Large intestine (tissue), 3 donors: ENCODE measurements around the gene ABCA1. TPM values are rescaled to one million over a fixed set of nuclear protein-coding genes. Genes with fewer than 3 reads are reported as not detected.

ENCODE experiments used
- DNase-seq, 2 donors: peaks; one replicate each; pipeline versions ENCODE4 v3.0.0 to v3.0.0-alpha.2; 2013
- H3K27ac ChIP-seq: one replicate; pipeline ENCODE4 v1.5.1; 2013; ENCODE audit warnings: low read length
- H3K27me3 ChIP-seq: 2 replicates; pipeline ENCODE4 v1.6.1; 2013; ENCODE audit warnings: low read length; ENCODE audit not compliant: control insufficient read depth, insufficient read depth
- H3K36me3 ChIP-seq: 2 replicates; pipeline ENCODE4 v1.6.1; 2013; ENCODE audit warnings: low read length; ENCODE audit not compliant: control insufficient read depth, insufficient read depth
- H3K4me1 ChIP-seq: one replicate; pipeline ENCODE4 v1.6.1; 2013; ENCODE audit warnings: low read length; ENCODE audit not compliant: control insufficient read depth, insufficient read depth
- H3K4me3 ChIP-seq: one replicate; pipeline ENCODE4 v1.5.1; 2013; ENCODE audit warnings: low read length
- H3K9me3 ChIP-seq: one replicate; pipeline ENCODE4 v1.6.1; 2013; ENCODE audit warnings: mild to moderate bottlenecking, low read depth, low read length, moderate library complexity; ENCODE audit not compliant: control insufficient read depth
- WGBS: methylation state at CpG from one replicate; pipeline ENCODE4 v1.1.5; 2013; ENCODE audit warnings: low lambda C conversion rate; ENCODE audit not compliant: insufficient coverage; 5-methylcytosine and 5-hydroxymethylcytosine counted together
- polyA plus RNA-seq: library from polyadenylated mRNA; unstranded; fragments of 120-200 nt; gene quantifications from one replicate; pipeline ENCODE4 v1.2.1, GENCODE V29; 2013

ABCA1 gene
- polyA plus RNA-seq, 1 donor = 8.6 TPM

- Histone ChIP-seq H3K36me3 (peaks cover 32% of the 10 kb centered on the region), H3K4me1 (peaks cover 26% of the 10 kb centered on the region), H3K9me3 (no peaks in the 10 kb centered on the region), H3K4me3 (no peak overlapping the region), H3K27ac (no peak overlapping the region), H3K27me3 (no peaks in the 10 kb centered on the region)
- WGBS = no CpG with 5 or more reads among the region's 3 CpGs
- no peak for DNase-seq
These were observed 41.9 kb downstream of the ABCA1 start for GRCh38 chr9:104885818-104886709.

GRCh38 chr9:104883169-104883568, 44.8 kb downstream of the ABCA1 start:
- WGBS = no CpG with 5 or more reads among the region's 2 CpGs
- Histone ChIP-seq H3K4me1 (peaks cover 13% of the 10 kb centered on the region), H3K27ac (no peak overlapping the region), H3K9me3 (no peaks in the 10 kb centered on the region), H3K36me3 (peaks cover 41% of the 10 kb centered on the region), H3K4me3 (no peak overlapping the region), H3K27me3 (no peaks in the 10 kb centered on the region)
- DNase-seq = no peak

GRCh38 chr9:104882566-104882965, 45.4 kb downstream of the ABCA1 start:
- Histone ChIP-seq H3K27ac (no peak overlapping the region), H3K9me3 (no peaks in the 10 kb centered on the region), H3K36me3 (peaks cover 37% of the 10 kb centered on the region), H3K4me1 (peaks cover 13% of the 10 kb centered on the region), H3K4me3 (no peak overlapping the region), H3K27me3 (no peaks in the 10 kb centered on the region)
- DNase-seq = no peak

- Histone ChIP-seq H3K27me3 (no peaks in the 10 kb centered on the region), H3K27ac (no peak overlapping the region), H3K4me3 (no peak overlapping the region), H3K36me3 (peaks cover 40% of the 10 kb centered on the region), H3K4me1 (peaks cover 13% of the 10 kb centered on the region), H3K9me3 (no peaks in the 10 kb centered on the region)
- no CpG with 5 or more reads among the region's 4 CpGs for WGBS
- DNase-seq = no peak
These were observed 45.9 kb downstream of the ABCA1 start for GRCh38 chr9:104882086-104882485.

- no peak overlapping the region for H3K4me3 ChIP-seq
- no peaks in the 10 kb centered on the region for H3K4me1 ChIP-seq
- H3K36me3 ChIP-seq = peaks cover 42% of the 10 kb centered on the region
- no peaks in the 10 kb centered on the region for H3K27me3 ChIP-seq
- DNase-seq = no peak
- 83% methylated on average over 1 of the region's 5 CpGs for WGBS
- no peaks in the 10 kb centered on the region for H3K9me3 ChIP-seq
- no peak overlapping the region for H3K27ac ChIP-seq
These were observed 48.2 kb downstream of the ABCA1 start for GRCh38 chr9:104879555-104880309.

GRCh38 chr9:104876587-104876986, 51.4 kb downstream of the ABCA1 start:
- Histone ChIP-seq H3K36me3 (peaks cover 23% of the 10 kb centered on the region), H3K27me3 (no peaks in the 10 kb centered on the region), H3K27ac (no peak overlapping the region), H3K4me1 (no peaks in the 10 kb centered on the region), H3K4me3 (no peak overlapping the region), H3K9me3 (no peaks in the 10 kb centered on the region)
- DNase-seq = no peak
- no CpG with 5 or more reads among the region's 1 CpG for WGBS

- Histone ChIP-seq H3K27ac (no peak overlapping the region), H3K4me1 (no peaks in the 10 kb centered on the region)
These were observed 52.1 kb downstream of the ABCA1 start for GRCh38 chr9:104875897-104876296.

GRCh38 chr9:104875320-104875719, 52.6 kb downstream of the ABCA1 start:
- Histone ChIP-seq H3K4me3 (no peak overlapping the region), H3K9me3 (no peaks in the 10 kb centered on the region), H3K27ac (no peak overlapping the region), H3K36me3 (peaks cover 23% of the 10 kb centered on the region), H3K4me1 (no peaks in the 10 kb centered on the region), H3K27me3 (no peaks in the 10 kb centered on the region)
- WGBS = no CpG with 5 or more reads among the region's 3 CpGs
- no peak for DNase-seq

More at GRCh38 chr9:104875897-104876296, 52.1 kb downstream of the ABCA1 start:
- no CpG with 5 or more reads among the region's 4 CpGs for WGBS
- H3K9me3 ChIP-seq = no peaks in the 10 kb centered on the region
- no peaks in the 10 kb centered on the region for H3K27me3 ChIP-seq
- no peak for DNase-seq
- H3K36me3 ChIP-seq = peaks cover 23% of the 10 kb centered on the region
- H3K4me3 ChIP-seq = no peak overlapping the region

GRCh38 chr9:104873489-104873850, 54.5 kb downstream of the ABCA1 start:
- DNase-seq = no peak
- peaks cover 8% of the 10 kb centered on the region for H3K4me1 ChIP-seq
- H3K4me3 ChIP-seq = no peak overlapping the region
- no CpG with 5 or more reads among the region's 3 CpGs for WGBS
- H3K9me3 ChIP-seq = no peaks in the 10 kb centered on the region
- peaks cover 16% of the 10 kb centered on the region for H3K36me3 ChIP-seq
- no peak overlapping the region for H3K27ac ChIP-seq
- no peaks in the 10 kb centered on the region for H3K27me3 ChIP-seq

- WGBS = 67% methylated on average over 1 of the region's 6 CpGs
- no peak for DNase-seq
- H3K4me1 ChIP-seq = peaks cover 11% of the 10 kb centered on the region
- no peak overlapping the region for H3K4me3 ChIP-seq
- H3K27me3 ChIP-seq = no peaks in the 10 kb centered on the region
- no peaks in the 10 kb centered on the region for H3K9me3 ChIP-seq
- H3K36me3 ChIP-seq = peaks cover 13% of the 10 kb centered on the region
- H3K27ac ChIP-seq = no peak overlapping the region
These were observed 55.1 kb downstream of the ABCA1 start for GRCh38 chr9:104872656-104873488.
